IPS-18c (cell line): Measurements from ENCODE around the gene KRTAP10-6.
"Not testable (repeated sequence)": the region's sequence is repeated elsewhere in the genome, so short reads cannot be mapped to it uniquely, and the experiment has no call there.

ENCODE experiments used
- H3K4me3 ChIP-seq: 2 replicates; pipeline ENCODE4 v1.7.0; 2013; ENCODE audit warnings: low read depth, mild to moderate bottlenecking, low read length, moderate library complexity; ENCODE audit not compliant: insufficient read depth
- H3K9me3 ChIP-seq: one replicate; pipeline ENCODE4 v1.6.1; 2013; ENCODE audit warnings: mild to moderate bottlenecking, low read length, moderate library complexity; ENCODE audit not compliant: control insufficient read depth, insufficient read depth

Gene KRTAP10-6

GRCh38 chr21:44606495-44606894 lies 14.2 kb upstream of the KRTAP10-6 start:
- H3K9me3 ChIP-seq, result peaks cover 6% of the 10 kb centered on the region
- H3K4me3 ChIP-seq, result no peak overlapping the region

- Histone ChIP-seq H3K9me3 (no peaks in the 10 kb centered on the region), H3K4me3 (no peak overlapping the region)
These were observed 11.6 kb upstream of the KRTAP10-6 start for GRCh38 chr21:44603911-44604310.

- Histone ChIP-seq H3K4me3 (no peak overlapping the region), H3K9me3 (no peaks in the 10 kb centered on the region)
These were observed 11.0 kb upstream of the KRTAP10-6 start for GRCh38 chr21:44603109-44603875.

- Histone ChIP-seq H3K4me3 (no peak overlapping the region), H3K9me3 (no peaks in the 10 kb centered on the region)
These were observed 10.2 kb upstream of the KRTAP10-6 start for GRCh38 chr21:44602463-44602850.

GRCh38 chr21:44601596-44602462 lies 9.5 kb upstream of the KRTAP10-6 start:
- Histone ChIP-seq H3K9me3 (no peaks in the 10 kb centered on the region), H3K4me3 (no peak overlapping the region)

GRCh38 chr21:44601091-44601490 lies 8.8 kb upstream of the KRTAP10-6 start:
- not testable (repeated sequence) for H3K4me3 ChIP-seq

GRCh38 chr21:44600118-44600978 lies 8.0 kb upstream of the KRTAP10-6 start, which contains the start of gene KRTAP10-7:
Gene KRTAP10-7 (plus strand): TSS chr21:44600597. CDS start chr21:44600622, 25 bp downstream.
- H3K4me3 ChIP-seq, H3K9me3 ChIP-seq: not testable (repeated sequence)

More at GRCh38 chr21:44601091-44601490, 8.8 kb upstream of the KRTAP10-6 start:
- not testable (repeated sequence) for H3K9me3 ChIP-seq

- H3K4me3 ChIP-seq, result no peak overlapping the region
- H3K9me3 ChIP-seq, result no peaks in the 10 kb centered on the region
These were observed 7.1 kb upstream of the KRTAP10-6 start for GRCh38 chr21:44599264-44600029.

GRCh38 chr21:44598061-44598460 lies 5.8 kb upstream of the KRTAP10-6 start:
- no peak overlapping the region for H3K4me3 ChIP-seq
- H3K9me3 ChIP-seq, result no peaks in the 10 kb centered on the region

GRCh38 chr21:44596068-44596725 lies 3.9 kb upstream of the KRTAP10-6 start:
- Histone ChIP-seq H3K4me3 (no peak overlapping the region), H3K9me3 (no peaks in the 10 kb centered on the region)

- Histone ChIP-seq H3K9me3 (no peaks in the 10 kb centered on the region), H3K4me3 (no peak overlapping the region)
These were observed 3.2 kb upstream of the KRTAP10-6 start for GRCh38 chr21:44595524-44595923.

- H3K9me3 ChIP-seq, result no peaks in the 10 kb centered on the region
- H3K4me3 ChIP-seq, result no peak overlapping the region
These were observed 2.2 kb upstream of the KRTAP10-6 start for GRCh38 chr21:44594406-44594916.

GRCh38 chr21:44593598-44594405 lies 1.5 kb upstream of the KRTAP10-6 start:
- Histone ChIP-seq H3K4me3 (no peak overlapping the region), H3K9me3 (no peaks in the 10 kb centered on the region)

GRCh38 chr21:44591801-44592130 lies 539 bp downstream of the KRTAP10-6 start:
- not testable (repeated sequence) for H3K4me3 ChIP-seq, H3K9me3 ChIP-seq
